Measurements from ENCODE around the gene CPNE5.

DNA sequence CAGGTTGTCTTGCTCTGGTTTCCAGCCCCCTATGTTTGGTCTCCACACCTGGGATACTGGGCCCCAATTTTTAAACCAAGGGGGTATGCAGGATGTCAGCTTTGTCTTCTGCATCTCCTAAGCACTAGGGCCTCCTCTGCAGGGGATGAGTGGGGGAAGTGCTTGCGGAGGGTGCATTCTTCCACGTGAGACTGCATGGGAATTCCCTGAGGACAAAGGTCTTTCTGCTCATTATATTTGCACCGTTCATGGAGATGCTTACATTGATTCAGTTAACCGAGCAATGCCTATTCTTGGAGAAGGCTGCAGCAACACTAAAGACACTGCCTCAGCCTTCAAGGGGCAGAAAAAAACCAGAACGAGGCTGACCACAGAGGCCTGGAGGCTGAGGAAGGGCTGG, 96.2 kb downstream of the CPNE5 start:
- TF ChIP-seq, protein P1, sequence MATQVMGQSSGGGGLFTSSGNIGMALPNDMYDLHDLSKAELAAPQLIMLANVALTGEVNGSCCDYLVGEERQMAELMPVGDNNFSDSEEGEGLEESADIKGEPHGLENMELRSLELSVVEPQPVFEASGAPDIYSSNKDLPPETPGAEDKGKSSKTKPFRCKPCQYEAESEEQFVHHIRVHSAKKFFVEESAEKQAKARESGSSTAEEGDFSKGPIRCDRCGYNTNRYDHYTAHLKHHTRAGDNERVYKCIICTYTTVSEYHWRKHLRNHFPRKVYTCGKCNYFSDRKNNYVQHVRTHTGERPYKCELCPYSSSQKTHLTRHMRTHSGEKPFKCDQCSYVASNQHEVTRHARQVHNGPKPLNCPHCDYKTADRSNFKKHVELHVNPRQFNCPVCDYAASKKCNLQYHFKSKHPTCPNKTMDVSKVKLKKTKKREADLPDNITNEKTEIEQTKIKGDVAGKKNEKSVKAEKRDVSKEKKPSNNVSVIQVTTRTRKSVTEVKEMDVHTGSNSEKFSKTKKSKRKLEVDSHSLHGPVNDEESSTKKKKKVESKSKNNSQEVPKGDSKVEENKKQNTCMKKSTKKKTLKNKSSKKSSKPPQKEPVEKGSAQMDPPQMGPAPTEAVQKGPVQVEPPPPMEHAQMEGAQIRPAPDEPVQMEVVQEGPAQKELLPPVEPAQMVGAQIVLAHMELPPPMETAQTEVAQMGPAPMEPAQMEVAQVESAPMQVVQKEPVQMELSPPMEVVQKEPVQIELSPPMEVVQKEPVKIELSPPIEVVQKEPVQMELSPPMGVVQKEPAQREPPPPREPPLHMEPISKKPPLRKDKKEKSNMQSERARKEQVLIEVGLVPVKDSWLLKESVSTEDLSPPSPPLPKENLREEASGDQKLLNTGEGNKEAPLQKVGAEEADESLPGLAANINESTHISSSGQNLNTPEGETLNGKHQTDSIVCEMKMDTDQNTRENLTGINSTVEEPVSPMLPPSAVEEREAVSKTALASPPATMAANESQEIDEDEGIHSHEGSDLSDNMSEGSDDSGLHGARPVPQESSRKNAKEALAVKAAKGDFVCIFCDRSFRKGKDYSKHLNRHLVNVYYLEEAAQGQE (IDR thresholded peaks at IDR 0.05) = no peak
- TF ChIP-seq, protein P2, sequence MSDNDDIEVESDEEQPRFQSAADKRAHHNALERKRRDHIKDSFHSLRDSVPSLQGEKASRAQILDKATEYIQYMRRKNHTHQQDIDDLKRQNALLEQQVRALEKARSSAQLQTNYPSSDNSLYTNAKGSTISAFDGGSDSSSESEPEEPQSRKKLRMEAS (IDR thresholded peaks at IDR 0.05) = no peak
- TF ChIP-seq, protein P3, sequence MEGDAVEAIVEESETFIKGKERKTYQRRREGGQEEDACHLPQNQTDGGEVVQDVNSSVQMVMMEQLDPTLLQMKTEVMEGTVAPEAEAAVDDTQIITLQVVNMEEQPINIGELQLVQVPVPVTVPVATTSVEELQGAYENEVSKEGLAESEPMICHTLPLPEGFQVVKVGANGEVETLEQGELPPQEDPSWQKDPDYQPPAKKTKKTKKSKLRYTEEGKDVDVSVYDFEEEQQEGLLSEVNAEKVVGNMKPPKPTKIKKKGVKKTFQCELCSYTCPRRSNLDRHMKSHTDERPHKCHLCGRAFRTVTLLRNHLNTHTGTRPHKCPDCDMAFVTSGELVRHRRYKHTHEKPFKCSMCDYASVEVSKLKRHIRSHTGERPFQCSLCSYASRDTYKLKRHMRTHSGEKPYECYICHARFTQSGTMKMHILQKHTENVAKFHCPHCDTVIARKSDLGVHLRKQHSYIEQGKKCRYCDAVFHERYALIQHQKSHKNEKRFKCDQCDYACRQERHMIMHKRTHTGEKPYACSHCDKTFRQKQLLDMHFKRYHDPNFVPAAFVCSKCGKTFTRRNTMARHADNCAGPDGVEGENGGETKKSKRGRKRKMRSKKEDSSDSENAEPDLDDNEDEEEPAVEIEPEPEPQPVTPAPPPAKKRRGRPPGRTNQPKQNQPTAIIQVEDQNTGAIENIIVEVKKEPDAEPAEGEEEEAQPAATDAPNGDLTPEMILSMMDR (IDR thresholded peaks at IDR 0.05) = no peak
- TF ChIP-seq RAD21 (conservative IDR thresholded peaks at IDR 0.05 in 1 of 2, IDR thresholded peaks at IDR 0.05 in 1 of 2) (no peak), POLR2A (IDR thresholded peaks at IDR 0.05; ENCODE audit: low read length) (no peak)
